Thyroid gland (tissue), 4 donors: ENCODE measurements around the gene GSG1L. TPM values are rescaled to one million over a fixed set of nuclear protein-coding genes. Genes with fewer than 3 reads are reported as not detected.

Experiments
- DNase-seq, 2 donors: peaks; one replicate each; pipeline ENCODE4 v3.0.0-alpha.2; 2019
- H3K27ac ChIP-seq, 3 donors: fragments of 200-600 bp; sonication (generic); 1 replicate in 2 of 3; 2 replicates in 1 of 3; pipeline ENCODE4 v1.5.1; 2016 to 2019; ENCODE audit warnings: mild to moderate bottlenecking in 1 of 3, moderate library complexity in 1 of 3
- H3K27me3 ChIP-seq: fragments of 200-600 bp; sonication (generic); one replicate; pipeline ENCODE4 v1.5.1; 2019
- H3K36me3 ChIP-seq, 2 donors: fragments of 200-600 bp; sonication (generic); one replicate each; pipeline ENCODE4 v1.5.1; 2016 to 2019
- H3K4me1 ChIP-seq, 2 donors: fragments of 200-600 bp; sonication (generic); one replicate each; pipeline ENCODE4 v1.5.1; 2017 to 2019
- H3K4me3 ChIP-seq, 3 donors: fragments of 200-600 bp; sonication (generic); replicated peaks in 1 of 3; 1 replicate in 2 of 3; 2 replicates in 1 of 3; pipeline ENCODE4 v1.5.1; 2016; ENCODE audit warnings: mild to moderate bottlenecking in 1 of 3
- H3K9me3 ChIP-seq: fragments of 200-600 bp; sonication (generic); one replicate; pipeline ENCODE4 v1.5.1; 2017
- CTCF ChIP-seq, 6 experiments: fragments of 200-600 bp in 3 of 6; fragments of 450-650 bp in 3 of 6; sonication (generic) in 3 of 6; IDR thresholded peaks; one replicate each; pipeline ENCODE4 v1.5.1; 2016 to 2019; ENCODE audit warnings: antibody characterized with exemption in 6 of 6, mild to moderate bottlenecking in 2 of 6, inconsistent platforms in 1 of 6, moderate library complexity in 1 of 6
- POLR2A ChIP-seq, 2 donors: fragments of 450-650 bp; IDR thresholded peaks; one replicate each; pipeline ENCODE4 v1.6.1; 2017; ENCODE audit warnings: antibody characterized with exemption in 2 of 2, mild to moderate bottlenecking in 2 of 2, moderate library complexity in 1 of 2
- WGBS, 2 donors: methylation state at CpG; one replicate each; pipeline ENCODE4 v1.1.5; 2017; 5-methylcytosine and 5-hydroxymethylcytosine counted together
- intact Hi-C: fragments of 100-400 bp; cut with DNase I; formaldehyde crosslinking; loops from one replicate; pipeline ENCODE4 v1.15.1; 2023
- total RNA-seq, 4 donors: library from RNA; depleted of rRNA; stranded (reverse); fragments of >200 nt; gene quantifications; one replicate each; pipeline ENCODE4 v1.2.3, GENCODE V29; 2016

The GSG1L gene
- total RNA-seq, 4 donors from 2014 or later = not detected

- Histone ChIP-seq H3K27ac (no peak overlapping the region), H3K36me3 (no peaks in the 10 kb centered on the region), H3K9me3 (no peaks in the 10 kb centered on the region), H3K4me1 (peaks cover 0 to 3% of the 10 kb centered on the region in 2 donors), H3K27me3 (no peaks in the 10 kb centered on the region), H3K4me3 (no peak overlapping the region)
- intact Hi-C loops = no loop called here
- no peak for DNase-seq
- WGBS, 2 donors = 80 to 89% methylated on average over 6 to 7 of the region's 7 CpGs
- TF ChIP-seq CTCF (IDR thresholded peaks at IDR 0.05) = no peak
These were observed 24.3 kb upstream of the GSG1L start for GRCh38 chr16:28087675-28088300.

DNA sequence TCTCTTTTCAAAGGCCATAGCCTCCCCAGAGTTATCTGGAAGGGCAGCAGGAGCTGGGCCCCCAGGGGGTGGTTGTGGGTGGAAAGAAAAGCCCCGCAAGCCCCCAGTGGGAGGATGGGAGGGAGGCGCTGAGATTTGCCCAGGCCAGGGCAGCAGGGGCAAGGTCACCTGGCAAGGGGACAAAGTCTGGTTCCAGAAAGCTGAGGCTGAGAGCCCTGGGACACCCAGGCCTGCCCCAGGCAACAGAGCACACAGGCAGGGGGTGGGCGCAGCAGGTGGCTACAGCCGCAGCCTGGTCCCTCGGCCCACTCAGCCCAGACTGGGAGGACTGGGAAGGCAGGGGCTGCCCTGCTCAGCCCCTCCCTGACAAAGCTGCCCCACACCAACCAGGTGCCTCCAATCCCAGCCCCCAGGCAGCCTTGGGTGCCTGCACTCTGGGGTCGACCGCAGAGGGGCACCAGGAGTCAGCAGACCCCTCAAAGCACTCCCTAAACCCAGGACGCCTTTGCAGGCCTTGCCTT lies 23.7 kb upstream of the GSG1L start:
- H3K9me3 ChIP-seq = no peaks in the 10 kb centered on the region
- no peaks in the 10 kb centered on the region for H3K4me1 ChIP-seq
- WGBS, 2 donors = 82 to 84% methylated on average over 3 to 5 of the region's 8 CpGs
- no peak for TF ChIP-seq CTCF (IDR thresholded peaks at IDR 0.05)
- no peak for TF ChIP-seq POLR2A (IDR thresholded peaks at IDR 0.05)
- H3K27ac ChIP-seq = no peak overlapping the region
- DNase-seq = no peak
- intact Hi-C loops = no loop called here
- H3K36me3 ChIP-seq = no peaks in the 10 kb centered on the region
- H3K4me3 ChIP-seq = no peak overlapping the region
- no peaks in the 10 kb centered on the region for H3K27me3 ChIP-seq

GRCh38 chr16:28086186-28087139 lies 22.9 kb upstream of the GSG1L start:
- intact Hi-C loops = no loop called here
- WGBS, 2 donors = 82 to 87% methylated on average over 21 of the region's 21 CpGs
- no peak overlapping the region for H3K27ac ChIP-seq
- DNase-seq = no peak
- no peaks in the 10 kb centered on the region for H3K36me3 ChIP-seq
- H3K4me1 ChIP-seq = no peaks in the 10 kb centered on the region
- H3K27me3 ChIP-seq = no peaks in the 10 kb centered on the region
- H3K9me3 ChIP-seq = no peaks in the 10 kb centered on the region
- H3K4me3 ChIP-seq = no peak overlapping the region
- TF ChIP-seq CTCF (IDR thresholded peaks at IDR 0.05) (no peak), POLR2A (IDR thresholded peaks at IDR 0.05) (no peak)

GRCh38 chr16:28085389-28086171 lies 22.1 kb upstream of the GSG1L start:
- Histone ChIP-seq H3K4me1 (no peaks in the 10 kb centered on the region), H3K27ac (no peak overlapping the region), H3K36me3 (no peaks in the 10 kb centered on the region), H3K27me3 (no peaks in the 10 kb centered on the region), H3K9me3 (no peaks in the 10 kb centered on the region), H3K4me3 (no peak overlapping the region)
- no peak for DNase-seq
- no peak for TF ChIP-seq CTCF (IDR thresholded peaks at IDR 0.05)
- no peak for TF ChIP-seq POLR2A (IDR thresholded peaks at IDR 0.05)
- WGBS, 2 donors = 72% methylated on average over 12 of the region's 12 CpGs
- intact Hi-C loops = no loop called here
